GM04503 (cell line): ENCODE results near the gene ENOX2.
"Not testable (repeated sequence)": the region's sequence is repeated elsewhere in the genome, so short reads cannot be mapped to it uniquely, and the experiment has no call there.

Experiments used
- DNase-seq: peaks from one replicate; pipeline ENCODE4 v3.0.0-alpha.2; 2012; ENCODE audit warnings: low read depth

The ENOX2 gene, protein sequence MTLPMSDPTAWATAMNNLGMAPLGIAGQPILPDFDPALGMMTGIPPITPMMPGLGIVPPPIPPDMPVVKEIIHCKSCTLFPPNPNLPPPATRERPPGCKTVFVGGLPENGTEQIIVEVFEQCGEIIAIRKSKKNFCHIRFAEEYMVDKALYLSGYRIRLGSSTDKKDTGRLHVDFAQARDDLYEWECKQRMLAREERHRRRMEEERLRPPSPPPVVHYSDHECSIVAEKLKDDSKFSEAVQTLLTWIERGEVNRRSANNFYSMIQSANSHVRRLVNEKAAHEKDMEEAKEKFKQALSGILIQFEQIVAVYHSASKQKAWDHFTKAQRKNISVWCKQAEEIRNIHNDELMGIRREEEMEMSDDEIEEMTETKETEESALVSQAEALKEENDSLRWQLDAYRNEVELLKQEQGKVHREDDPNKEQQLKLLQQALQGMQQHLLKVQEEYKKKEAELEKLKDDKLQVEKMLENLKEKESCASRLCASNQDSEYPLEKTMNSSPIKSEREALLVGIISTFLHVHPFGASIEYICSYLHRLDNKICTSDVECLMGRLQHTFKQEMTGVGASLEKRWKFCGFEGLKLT

DNA sequence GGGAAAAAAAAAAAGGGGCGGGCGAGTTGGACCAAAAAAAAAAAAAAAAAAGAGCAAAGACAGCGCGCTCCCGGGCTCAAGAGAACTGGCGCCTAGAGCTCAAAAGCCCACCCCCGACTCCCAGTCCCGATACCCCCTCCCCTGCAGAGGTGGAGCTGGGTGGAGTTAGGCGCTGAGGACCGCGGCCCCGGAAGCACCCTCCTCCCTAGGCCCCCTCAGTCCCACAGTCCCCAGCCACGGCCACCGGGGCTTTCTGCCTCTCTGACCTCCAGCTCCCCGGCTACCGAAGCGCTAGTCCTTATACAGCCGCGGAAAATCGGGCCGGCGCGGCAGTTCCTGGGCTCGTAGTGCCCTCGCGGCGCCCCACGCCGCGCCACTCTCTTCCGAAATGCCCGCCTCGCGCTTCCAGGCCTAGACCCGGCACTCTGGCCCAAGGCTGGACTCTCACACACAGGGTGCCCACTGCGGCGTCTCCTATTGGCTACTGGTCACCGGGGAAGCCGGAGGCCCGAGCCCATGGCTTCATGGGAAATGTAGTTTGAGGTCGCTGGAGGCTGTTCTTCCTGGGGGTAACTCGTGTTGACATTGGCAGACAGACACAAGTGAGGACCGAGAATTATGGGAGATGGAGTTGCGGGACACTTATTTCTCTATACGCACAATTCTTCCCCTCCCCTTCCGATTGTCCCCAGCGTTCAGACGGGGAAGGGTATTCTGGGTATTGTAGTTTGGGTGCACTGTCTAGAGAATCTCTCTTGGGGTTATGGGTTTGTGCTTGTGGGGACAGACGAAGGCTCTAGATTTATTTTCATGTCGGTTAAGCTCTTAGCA, at the start of gene ENOX2:
Gene ENOX2, minus strand, starts transcription at position 427 of the 831 bp plus-strand sequence. CDS start 199,993 bp downstream, outside the sequence.
- DNase-seq, result peak; percentile 91

DNA sequence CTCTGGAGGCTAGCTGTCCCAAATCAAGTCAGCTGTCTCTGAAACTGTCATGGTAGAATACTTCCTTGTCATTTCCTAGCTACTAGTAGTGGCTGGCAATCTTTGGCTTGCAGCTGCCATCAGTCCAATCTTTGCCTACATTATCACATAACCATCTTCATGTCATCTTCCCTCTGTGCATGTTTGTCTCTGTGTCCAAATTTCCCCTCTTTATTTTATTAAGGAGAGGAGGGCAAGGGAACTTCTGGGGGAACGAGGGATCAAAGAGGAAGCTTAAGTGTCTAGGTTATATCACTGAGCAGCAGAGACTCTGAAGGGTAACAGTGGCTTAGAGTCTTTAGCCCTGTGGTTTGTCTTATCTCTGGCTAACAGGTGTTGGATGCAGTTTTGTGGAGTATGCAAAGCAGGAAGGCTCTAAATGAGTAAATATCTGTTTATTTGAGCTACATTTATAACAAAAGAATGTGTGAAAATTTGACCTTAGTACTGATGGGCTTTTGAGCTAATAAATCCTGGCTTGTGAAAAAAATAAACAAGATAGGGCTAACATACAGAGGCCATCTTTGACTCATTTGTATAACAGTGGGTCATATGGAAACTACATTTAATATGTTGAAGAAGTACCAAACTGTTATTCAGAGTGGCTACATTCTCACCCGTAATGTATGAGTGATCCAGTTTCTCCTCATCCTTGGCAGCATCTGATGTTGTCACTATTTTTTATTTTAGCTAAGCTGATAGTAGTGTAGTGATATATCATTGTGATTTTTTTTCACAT, 49.4 kb upstream of the ENOX2 start:
- DNase-seq, result no peak

DNA sequence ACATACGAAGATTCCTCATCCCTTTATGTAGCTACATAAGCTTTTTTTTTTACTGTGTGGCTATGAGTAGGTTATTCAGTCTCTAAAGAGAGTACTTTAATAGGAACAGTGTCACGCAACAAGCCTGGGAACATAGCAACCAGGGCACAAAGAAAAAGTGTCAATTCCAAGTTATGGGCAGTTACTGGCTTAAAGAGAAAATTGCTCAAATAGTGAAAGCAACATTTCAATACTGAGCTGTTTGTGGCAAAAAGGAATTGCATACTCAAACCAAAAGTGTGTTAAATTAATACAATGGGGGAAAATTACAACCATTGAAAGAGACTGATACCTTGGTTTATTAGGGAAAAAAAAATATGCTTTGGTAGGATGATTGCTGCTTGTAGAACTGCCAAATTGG, 41.2 kb upstream of the ENOX2 start:
- no peak for DNase-seq

DNA sequence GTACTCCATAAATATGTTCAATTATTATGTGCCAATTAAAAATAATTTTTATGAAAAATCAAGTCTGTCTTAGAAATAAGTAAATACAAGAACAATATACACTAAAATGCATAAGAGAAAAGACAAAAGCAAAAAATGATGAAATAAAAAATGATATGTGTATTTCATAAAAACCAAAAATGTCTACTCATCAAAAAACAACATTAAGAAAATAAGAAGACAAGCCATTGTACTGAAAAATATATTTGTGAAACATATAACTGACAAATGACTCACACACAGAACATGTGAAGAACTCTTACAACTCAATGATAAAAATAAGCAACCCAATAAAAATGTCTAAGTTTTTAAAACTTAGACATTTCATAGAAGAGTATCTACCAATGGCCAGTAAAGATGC, 34.1 kb upstream of the ENOX2 start:
- DNase-seq, result no peak

DNA sequence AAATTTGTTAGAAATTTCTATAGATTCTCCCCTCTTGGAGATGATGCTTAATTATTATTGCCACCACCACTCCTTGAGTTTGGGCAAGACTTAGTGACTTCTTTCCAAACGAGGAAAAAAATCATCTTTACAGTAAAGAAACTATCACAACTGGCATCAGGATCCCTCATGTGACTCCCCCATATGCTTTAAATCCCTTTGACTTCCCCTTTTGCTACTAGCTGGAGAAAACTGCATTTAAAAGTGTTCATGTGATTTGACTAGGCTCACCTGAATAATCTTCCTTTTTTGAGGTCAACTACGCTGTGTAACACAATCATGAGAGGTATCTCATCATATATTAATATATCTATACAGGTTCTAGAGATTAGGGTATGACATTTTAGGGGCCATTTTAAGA, 30.3 kb upstream of the ENOX2 start:
- DNase-seq, result no peak

DNA sequence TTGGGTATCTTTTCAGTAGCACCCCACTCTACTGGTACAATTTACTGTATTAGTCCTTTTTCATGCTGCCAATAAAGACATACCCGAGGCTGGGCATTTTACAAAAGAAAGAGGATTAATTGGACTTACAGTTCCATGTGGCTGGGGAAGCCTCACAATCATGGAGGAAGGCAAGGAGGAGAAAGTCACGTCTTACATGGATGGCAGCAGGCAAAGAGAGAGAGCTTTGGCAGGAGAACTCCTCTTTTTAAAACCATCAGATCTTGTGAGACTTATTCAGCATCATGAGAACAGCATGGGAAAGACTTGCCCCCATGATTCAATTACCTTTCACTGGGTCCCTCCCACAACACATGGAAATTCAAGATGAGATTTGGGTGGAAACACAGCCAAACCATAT, 17.4 kb upstream of the ENOX2 start:
- DNase-seq, result not testable (repeated sequence)

DNA sequence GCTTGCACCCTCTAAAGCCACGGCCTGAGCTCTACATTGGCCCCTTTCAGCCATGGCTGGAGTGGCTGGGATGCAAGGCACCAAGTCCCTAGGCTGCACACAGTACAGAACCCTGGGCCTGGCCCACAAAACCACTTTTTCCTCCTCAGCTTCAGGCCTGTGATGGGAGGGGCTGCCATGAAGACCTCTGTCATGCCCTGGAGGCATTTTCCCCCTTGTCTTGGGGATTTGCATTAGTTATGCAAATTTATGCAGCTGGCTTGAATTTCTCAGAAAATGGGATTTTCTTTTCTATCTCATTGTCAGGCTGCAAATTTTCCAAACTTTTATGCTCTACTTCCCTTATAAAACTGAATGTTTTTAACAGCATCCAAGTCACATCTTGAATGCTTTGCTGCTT, 16.7 kb upstream of the ENOX2 start:
- not testable (repeated sequence) for DNase-seq

DNA sequence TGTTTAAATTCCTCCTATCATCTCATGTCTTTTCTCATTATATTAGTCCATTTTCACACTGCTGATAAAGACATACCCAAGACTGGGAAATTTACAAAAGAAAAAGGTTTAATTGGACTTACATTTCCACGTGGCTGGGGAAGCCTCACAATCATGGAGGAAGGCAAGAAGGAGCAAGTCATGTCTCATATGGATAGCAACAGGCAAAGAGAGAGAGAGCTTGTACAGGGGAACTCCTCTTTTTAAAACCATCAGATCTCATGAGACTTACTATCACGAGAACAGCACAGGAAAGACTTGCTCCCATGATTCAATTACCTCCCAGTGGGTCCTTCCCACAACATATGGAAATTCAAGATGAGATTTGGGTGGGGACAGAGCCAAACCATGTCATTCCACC, 15.5 kb upstream of the ENOX2 start:
- not testable (repeated sequence) for DNase-seq

DNA sequence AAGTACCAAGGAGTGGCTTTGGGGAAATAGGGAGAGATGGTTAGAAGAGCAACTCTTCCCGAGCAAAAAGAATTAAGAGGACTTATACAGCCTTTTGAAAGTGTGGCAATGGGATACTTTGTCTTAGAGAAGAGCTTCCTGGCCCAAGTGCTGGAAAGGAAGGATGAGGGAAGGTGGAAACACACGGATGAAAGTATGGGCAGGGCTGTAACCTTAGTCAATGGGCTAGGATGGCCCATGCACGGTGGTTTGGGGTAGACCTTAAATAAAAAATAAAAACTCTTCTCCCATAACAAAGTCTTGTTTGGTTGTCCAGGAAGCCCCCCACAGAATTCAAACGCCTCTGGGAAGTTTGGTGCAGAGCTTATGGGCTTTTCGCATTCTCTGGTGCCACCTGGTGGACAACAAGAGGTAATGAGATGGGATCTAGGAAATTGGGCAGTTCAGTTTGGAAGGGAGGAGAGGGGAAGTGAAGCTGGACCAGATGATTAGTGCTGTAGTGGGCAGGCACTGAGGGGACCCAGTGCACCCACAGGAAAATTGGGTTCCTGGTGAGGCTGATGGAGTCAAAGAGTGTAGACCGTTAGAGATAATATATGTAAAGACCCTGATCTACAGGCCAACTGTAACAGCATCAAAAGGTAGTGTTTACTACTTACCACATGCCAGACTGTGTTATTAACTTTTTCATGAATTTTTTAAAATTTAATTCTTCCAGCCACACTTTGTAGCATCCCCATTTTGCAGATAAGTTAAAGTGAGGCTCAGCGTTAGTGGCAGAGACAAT, 13.8 kb upstream of the ENOX2 start:
- no peak for DNase-seq

DNA sequence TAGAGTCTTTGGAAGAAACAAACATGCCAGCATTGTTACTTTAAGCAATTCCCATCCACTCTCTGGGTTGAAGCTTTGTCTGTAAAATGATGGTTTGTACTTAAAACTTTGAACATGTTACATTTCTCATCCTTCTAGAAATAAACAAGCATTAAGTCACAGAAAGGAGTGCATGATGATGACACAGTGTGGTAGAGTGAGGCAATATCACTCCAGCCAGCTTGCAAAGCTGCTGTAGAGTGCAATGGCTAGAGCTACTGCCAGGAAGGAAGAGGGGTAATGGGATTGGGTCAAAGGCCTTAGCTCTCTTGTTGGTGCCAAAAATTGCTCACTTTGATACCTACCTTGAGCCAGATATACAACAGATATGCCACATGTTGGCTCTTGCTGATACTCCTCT, 12.3 kb upstream of the ENOX2 start:
- no peak for DNase-seq

DNA sequence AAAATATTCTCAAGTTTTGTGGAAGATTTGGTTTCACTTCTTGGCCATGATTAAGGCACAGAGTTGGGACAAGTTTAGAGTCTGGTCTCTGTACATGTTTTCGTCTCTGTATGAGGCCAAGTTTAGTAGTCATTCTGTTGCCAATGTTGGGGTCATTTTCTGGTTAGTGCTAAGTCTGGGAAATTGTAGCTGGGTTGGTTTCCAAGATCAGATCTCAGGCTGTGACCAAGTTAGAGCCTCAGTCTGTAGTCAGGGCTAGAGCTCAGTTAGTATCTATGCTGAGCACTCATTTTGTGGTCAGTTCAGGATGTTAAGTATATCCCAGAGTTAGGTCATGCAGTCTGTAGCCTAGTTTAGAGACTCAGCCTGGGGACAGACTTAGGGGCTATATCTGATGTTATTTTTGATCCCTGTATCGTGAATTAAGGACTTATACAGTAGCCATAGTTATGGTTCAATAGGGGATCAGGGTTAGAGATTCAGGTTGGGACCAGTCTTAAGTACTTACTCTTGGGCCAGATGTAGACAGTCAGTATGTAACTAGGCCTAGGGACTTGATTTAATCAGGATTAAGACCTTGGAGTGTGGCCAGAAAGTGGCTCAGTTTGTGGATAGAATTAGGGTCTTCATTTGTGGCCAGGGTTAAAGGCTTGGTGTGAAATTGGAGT, 6.6 kb upstream of the ENOX2 start:
- no peak for DNase-seq

DNA sequence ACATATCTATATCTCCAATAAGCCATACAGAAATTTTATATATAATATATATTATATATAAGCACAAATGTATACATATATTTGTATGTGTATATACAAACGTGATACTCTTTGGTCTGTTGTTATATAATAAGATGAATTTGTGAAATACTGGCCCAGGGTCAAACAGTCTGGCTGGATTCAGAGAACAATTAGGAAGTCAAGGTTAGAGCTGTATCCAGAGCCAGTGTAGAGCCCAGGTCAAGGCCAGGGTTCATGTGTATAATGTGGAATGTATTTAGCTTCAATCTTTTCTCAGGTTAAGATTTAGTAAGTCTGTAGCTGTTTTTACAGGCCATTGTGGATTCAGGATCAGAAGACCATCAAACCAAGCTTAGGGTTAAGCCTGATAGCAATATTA, 3.8 kb upstream of the ENOX2 start:
- no peak for DNase-seq

DNA sequence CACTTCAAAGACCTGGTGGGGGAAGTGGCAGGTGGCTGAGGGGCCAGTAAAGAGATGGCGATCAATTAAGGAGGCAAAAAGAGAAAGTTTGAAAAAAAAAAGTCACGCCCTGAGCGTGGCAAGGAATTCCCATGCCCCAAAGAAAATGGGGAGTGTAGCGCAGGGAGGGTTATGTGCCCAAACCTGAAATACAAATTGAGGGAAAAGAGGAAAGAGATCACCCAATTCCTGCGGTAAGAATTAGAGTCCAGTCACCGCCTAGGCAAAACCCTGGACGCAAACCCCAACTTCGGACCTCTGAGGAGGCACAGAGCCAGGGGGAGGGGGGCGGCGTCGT, 595 bp downstream of the ENOX2 start:
- no peak for DNase-seq

DNA sequence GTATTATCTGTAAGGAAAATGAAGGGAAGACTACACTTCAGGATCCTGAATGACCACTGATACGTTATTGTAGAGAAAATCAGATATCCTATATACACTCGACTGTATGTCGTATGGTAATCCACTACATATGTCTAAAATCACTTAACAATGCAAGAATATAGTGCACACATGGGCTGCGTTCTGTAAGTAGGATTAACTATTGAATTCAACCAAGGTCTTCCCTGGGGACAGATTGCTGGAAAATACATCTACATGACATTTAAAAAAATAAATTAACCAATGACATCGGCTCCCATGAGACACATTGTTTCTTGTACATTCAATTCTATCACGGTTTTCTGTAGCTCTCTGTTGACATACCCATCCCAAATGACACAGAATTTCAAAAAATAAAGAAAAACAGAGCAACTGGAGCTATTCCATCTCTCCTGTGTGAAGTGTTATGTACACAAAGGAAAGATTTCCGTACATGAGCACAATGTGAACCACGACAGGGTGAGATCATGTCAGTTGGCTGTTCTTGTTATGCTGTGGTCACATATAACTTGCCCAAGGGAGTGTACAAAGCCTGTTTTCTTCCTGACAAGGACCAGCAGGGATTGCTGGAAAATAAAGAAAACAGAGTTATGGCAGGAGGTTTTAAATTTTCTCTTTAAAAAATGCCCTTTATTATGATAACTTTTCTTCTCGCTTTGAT, 6.1 kb downstream of the ENOX2 start:
- DNase-seq, result no peak

DNA sequence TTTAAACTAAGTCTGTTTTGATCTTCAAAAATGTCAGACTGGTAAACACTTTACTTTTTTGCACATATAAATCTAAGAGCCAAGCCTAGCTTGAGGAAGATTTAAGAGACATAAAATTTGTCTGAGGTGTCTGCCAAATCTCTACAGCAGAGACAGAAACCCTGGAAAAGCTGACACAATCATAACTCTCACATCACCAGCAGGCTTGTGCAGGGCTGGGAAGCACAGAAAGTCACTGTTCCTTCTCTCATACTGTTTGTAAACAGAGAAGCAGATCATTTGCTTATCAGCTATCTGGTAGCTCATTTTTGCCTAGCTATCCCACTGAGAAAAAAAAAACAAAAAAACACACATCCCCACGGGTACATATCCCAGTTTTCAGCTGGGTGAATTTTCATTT, 7.0 kb downstream of the ENOX2 start:
- no peak for DNase-seq

DNA sequence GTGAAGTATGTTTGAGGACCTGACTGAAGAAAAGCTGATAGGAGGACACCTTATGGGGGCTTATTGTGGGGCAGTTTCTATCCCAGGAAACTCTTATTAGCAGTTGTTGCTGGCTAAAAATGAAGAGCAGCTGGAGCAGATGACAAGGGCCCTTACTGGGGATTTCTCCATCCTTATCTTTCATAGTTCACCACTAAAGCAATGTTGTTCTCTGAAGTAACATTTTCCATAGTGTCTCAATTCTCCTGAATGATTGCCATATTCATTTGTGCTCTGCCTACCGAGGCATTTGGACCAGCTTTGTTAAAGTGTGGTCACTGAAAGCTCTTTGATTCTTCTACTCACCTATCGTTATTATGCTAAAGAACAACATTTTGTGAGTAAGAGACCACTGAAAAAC, 7.7 kb downstream of the ENOX2 start:
- no peak for DNase-seq

DNA sequence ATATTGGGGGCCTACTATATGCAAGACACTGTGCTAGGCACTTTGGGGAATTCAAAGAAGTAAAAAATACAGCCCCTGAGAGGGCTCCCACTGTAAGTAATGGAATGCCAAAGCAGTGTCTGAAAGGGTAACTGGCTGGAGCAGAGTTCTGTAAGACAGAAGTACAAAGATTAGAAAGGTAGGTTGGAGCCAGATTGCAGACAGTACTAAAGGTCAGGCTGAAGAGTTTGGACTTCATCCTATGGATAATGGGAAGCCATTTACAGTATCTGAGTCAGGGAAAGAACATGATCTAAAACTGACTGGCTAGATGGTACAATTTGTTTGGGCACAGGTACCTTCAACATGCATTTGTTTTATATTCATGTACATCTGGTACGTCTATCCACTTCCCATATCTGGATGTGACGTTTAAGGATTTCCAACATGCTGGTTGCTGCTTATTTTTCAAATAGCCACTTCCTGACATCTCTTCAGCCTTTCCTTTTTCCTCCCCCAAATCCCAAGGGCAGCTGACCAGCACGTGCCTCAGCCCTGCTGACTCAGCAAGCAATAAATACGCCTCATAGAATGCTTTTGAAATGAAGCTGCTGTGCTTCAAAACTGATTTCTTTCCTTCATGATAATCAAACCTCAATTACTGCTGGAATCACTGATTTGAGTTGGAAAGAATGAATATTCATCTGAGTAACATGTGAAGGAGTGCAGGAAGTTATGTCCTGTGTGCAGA, 9.5 kb downstream of the ENOX2 start:
- no peak for DNase-seq

DNA sequence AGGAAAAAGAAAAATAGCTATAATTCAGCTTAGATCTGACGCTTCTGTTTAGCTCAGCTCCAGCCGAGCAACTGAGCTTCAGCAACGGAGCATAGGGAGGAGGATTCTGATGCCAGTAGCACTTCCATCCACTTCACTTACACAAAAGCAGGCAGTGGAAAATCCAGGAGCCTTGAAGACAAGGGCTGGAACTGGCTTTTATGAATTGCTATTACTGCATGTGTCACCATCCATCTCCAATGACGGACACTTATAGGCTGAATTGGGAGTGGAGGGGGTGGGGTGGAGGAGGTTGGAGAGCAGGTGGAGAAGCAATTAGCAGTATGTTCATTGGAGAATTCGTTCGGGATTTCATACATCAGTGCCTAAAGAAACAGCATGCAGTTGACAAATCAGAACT, 15.6 kb downstream of the ENOX2 start:
- DNase-seq, result no peak

DNA sequence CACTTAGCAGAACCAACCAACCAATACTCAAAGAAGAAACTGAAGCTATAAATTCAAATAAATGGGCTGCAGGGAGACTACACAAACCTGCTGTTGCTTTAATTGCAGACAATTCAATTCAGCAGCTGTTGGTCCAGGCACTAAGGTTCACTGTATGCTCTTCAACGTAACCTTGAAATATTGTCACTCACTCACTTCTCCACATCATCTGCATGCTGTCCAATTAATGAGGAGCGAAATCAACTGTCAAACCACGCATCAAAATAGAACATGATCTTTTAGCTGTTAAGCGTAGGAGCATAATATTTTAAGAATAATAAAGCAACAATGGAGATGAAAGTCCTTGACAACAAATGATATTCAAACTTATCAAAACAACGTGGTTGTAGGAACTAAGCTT, 17.0 kb downstream of the ENOX2 start:
- no peak for DNase-seq

DNA sequence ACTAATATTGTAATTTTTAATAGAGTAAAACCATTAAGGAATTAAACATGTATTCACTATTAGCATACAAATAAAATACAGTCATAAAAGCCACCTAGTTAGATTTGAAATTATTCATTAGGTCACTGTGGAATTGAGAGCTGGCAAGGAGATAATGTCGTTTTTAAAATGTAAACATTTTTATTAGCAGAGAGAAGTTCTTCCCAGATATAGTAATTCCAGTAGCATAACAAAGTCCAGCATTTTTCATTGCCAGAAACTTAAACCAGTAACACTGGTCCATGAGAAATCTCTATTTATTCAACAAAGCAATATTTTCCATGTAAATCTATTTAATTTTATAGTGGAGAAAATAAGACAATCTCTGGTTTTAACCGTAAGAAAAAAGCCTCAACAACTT, 17.5 kb downstream of the ENOX2 start:
- DNase-seq, result no peak
